GM18951 (cell line): ENCODE results near the gene PLPP7.

Experiments
- POLR2A ChIP-seq: IDR thresholded peaks from 4 replicates; pipeline ENCODE4 v1.6.1; 2011; ENCODE audit warnings: mild to moderate bottlenecking; ENCODE audit not compliant: insufficient read length, insufficient read depth; ENCODE audit errors: extremely low read depth
- in situ Hi-C: fragments of 300-500 bp; cut with MboI; formaldehyde crosslinking; loops from one replicate; pipeline ENCODE4 v1.12.0; 2022; ENCODE audit warnings: low sequenced_read_pairs, mixed read lengths, inconsistent platforms; ENCODE audit not compliant: unreplicated experiment

PLPP7 gene

DNA sequence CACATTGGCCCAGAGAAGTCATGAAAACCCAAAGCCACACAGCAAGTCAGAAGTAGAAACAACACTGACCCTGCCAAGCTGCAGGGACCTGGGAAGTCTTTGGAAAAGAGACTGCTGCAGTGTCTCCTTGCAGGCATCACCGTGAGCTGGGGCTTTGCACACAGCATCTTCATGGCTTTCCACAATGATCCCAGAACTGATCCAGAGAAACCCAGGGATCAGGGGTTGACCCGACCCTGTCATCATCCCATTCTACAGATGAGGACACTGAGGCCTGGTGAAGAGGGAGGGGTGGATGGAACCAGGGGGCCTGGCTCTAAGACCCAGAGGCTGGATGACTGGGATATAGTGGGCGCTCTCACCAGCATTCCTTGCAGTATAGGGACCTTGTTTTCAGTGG, 8.9 kb upstream of the PLPP7 start:
- in situ Hi-C loops, result no loop called here
- no peak for TF ChIP-seq POLR2A

DNA sequence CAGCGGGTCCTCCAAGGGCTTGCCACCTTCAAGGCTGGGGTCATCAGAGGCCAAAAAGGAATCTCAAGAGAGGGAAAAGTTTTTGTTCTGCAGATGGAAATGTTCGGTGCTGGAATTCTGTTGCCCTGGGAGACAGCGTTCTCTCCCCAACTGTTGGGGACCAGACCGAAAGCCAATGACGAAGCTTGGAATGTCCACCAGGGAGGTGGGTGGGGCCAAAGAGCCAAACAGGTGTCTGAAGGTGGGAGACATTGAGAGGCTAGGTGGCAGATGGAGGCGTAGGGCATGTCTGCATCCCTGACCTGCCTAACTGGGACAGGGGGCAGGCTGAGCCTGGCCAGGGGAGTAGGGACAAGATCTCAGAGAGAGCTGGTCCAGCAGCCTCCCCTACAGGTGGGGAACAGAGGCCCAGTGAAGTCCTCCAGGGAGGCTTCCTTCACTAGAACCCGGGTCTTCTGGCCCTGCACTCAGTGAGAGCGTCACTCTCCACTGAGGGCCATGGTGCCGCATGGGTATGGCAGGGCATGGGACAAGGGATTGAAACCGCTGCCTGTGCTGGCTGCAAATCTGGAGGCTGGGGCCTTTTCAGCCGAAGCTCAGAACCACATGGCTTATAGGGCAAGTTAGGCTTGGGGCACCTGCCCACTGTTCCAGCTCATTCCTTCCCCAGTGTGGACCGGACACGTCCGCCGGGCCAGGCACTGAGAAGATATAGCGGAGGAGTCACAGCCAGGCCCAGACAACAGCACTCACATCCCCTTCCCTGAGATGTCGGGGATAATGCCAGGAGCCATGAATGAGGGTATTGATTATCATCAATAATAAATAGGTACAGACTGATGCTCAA, 8.2 kb upstream of the PLPP7 start:
- in situ Hi-C loops, result no loop called here
- TF ChIP-seq POLR2A, result no peak

DNA sequence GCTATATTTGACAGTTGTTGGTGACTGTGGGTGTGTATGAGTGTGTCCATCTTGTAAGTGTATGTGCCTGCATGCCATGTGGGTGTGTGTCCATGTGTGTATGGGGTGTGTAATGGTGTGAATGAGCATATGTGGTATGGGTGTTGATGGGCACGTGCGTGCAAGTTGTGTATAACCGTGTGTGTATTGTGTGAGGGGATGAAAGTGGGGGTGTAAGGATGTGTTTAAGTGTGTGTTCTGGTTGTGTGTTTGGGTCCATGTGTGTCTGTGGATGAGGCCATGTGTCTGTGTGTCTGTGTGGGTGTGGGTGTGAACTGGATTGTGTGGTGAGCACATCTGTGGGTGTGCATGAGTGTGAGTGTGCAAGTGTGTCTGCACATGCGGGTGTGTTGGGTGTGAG, 7.3 kb upstream of the PLPP7 start:
- TF ChIP-seq POLR2A, result no peak
- in situ Hi-C loops, result no loop called here

DNA sequence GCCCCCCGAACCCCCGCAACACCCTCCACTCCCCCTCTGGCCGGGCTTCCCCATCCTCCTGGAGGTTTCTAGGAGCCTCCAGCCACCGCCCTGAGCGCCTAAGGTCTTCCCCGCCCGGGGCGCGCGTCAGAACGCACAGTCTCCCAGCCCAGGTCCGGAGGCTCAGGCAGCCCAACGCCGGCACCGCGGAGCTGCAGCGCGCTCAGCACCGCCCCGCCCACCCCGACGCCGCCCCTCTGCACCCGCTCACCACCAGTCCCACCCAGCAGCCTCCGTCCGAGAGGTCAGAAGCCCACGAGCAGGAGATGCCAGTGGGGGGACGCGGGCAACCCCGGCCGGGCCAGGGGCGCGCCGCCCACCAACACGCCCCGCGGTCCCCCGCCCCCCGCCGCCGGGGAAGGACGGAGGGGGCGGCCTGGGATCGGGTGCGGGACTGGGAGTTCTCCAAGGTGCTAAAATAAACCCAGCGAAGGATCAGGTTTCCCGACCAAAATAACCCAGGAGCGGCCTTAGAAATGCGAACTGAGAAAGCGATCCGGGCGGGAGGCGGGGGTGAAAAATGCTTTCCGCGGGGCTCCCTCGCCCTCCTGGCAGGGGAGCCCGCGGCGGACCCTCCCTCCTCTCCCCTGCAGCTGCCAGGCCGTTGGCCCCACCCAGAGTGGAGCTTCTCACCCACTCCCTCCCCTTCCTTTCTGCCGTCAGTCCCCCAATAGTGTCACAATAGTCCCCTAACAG, 6.7 kb upstream of the PLPP7 start:
- no peak for TF ChIP-seq POLR2A
- in situ Hi-C loops, result no loop called here

DNA sequence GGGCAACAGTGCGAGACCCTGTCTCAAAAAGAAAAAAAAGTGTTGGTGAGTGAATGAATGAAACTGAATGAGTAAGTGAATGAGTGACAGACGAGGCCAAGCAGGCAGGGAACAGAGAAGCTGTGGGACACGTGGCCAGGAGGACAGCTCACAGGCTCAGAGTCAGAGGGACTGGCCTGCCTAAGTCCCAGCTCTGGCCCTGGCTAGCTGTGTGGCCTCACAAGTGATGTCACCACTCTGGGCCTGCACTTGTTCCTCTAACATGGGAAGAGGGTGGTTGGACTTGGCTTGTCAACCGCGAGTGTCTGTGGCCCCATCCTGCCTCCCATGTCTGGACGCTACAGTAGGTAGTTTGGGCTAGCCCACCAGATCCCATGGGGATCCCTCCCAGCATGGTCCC, 4.7 kb upstream of the PLPP7 start:
- TF ChIP-seq POLR2A, result no peak
- in situ Hi-C loops, result no loop called here

DNA sequence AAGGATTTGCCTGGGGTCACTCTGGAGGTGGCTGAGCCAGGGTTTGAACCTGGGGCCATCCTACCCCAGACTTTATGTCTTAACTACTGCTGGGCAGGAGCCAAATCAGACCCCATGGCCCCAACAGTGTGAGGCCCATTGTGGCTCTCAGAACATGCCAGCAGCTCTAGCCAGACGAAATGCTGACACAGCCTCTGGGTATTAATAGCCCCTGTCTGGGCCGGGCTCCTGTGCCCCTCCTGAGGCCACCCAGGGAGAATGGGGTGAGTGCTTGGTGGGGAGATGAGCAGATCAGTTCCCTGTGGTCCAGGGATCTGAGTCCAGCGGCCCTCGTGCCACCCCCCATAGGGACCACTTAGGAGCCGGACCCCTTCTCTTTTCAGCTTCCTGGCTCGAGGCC, 2.2 kb upstream of the PLPP7 start:
- in situ Hi-C loops, result no loop called here
- no peak for TF ChIP-seq POLR2A

DNA sequence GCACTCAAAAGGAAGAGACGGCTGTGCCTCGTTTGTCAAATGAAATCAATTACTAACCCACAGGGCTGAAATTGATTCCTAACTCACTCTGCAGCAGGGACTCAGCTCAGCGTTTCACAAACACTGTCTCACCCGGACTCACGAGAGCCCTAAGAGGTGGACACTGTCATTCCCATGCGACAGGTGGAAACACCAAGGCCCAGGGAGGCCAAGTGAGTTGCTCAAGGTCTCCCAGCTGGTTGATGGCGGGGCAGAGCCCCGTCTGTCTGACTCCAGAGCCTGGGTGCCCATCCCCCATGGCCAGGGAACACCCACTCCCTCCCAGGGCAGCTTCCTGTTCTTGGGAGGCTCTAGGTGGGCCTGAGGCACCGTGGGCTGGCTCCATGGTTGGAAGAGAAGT, 1.3 kb upstream of the PLPP7 start:
- no peak for TF ChIP-seq POLR2A
- in situ Hi-C loops, result no loop called here

DNA sequence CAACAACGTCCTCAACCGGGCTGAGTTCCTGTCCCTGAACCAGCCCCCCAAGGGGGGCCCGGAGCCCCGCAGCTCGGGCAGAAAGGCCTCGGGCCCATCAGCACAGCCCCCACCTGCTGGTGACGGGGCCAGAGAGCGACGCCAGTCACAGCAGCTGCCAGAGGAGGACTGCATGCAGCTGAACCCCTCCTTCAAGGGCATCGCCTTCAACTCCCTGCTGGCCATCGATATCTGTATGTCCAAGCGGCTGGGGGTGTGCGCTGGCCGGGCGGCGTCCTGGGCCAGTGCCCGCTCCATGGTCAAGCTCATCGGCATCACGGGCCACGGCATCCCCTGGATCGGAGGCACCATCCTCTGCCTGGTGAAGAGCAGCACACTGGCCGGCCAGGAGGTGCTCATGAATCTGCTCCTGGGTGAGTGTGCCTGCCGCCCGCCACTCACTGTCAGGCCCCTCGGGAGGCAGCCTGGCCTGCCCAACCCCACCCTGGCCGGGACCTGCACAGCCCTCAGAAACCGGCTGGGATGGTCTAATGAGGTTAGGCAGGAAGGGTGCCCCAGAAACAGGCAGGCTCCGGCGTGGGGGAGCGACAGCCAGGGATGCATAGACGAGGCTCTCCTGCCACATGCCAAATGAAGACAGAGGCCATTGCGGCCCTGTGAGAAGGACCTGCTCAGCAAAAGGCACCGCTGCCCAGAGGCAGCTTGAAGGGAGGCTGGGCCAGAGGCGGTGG, 678 bp downstream of the PLPP7 start:
- TF ChIP-seq POLR2A, result no peak
- in situ Hi-C loops, result no loop called here

DNA sequence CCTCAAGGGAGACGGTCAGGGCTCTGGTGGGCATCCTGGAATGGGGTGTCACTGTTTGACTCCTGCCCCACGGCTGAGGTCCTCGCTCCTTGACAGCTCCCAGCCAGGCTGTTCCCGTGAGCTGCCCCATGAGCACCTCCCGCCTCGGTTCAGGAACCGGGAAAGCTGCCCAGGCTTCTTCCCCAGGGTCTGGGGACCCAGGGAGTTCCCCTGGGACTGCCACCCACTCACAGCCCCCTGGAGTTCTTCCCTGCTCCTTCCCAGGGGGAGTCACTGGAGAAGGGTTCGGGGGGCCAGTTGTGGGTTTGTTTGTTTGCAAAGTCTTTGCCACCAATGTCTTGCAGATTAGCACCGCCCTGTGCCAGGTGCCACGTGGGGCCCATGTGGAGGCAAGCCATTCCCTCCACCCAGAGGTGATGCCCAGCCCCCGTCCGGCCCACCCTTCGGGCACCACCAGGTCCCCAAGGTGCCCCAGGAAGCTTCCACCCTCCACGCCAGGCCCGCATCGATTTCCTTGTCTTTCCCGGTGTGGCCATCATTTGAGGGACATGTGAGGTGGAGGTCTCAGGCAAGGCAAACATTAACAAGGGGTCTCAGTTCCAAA, 1.3 kb downstream of the PLPP7 start:
- in situ Hi-C loops, result no loop called here

DNA sequence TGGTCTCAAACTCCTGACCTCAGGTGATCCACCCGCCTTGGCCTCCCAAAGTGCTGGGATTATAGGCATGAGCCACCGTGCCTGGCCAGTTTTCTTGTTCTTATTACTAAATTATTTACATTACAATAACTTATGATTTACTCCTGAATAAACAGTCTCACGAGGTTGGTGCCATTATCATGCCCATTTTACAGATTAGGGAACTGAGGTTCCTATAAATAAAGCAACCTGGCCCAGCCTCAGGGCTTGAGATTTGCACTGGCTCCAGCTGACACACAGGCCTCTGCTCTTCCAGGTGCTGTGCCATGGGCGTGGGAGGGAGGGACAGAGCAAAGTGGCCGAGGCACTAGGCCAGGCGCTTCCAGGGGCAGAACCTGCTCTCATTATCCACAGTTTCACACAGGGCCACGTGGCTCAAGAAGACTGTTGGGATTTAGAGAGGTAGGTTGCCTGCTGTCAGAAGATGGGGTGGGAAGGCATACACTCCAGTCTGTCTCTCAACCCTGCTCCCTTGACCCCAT, 2.3 kb downstream of the PLPP7 start:
- in situ Hi-C loops, result no loop called here
- no peak for TF ChIP-seq POLR2A

More for the DNA sequence above, 1.3 kb downstream of the PLPP7 start:
- no peak for TF ChIP-seq POLR2A

DNA sequence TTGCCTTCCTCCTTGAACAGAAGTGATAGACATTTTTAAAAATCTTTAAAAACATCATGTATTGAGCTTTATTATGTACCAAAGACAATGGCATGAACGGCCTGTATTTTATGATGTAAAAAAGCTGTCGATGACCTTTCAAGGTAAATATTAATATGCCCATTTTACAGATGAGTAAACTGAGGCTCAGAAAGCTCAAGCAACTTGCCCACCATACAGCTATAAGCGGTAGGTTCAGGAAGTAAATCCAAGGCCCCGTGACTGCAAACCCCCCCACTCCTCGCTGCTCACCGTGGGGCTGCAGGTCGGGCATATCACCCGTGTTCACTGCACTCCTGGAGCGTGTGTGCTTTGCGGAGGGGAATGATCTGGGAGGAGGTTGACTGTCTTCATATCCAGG, 3.4 kb downstream of the PLPP7 start:
- TF ChIP-seq POLR2A, result no peak
- in situ Hi-C loops, result no loop called here

DNA sequence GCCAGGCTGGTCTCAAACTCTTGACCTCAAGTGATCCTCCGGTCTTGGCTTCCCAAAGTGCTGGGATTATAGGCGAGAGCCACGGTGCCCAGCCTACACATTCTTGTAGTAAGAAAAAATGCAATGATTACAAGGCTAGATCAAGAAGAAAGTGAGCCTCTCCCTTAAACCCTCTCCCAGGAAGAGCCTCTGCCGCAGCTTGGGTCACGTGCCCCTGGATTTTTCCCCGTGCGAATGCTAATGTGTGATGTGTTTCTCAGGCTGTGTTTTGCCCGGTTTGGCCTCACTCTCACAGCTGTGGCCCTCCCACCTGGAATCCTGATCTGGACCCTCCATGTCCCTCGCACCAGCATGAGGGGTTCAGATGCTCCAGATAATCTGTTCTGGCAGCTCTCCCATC, 6.9 kb downstream of the PLPP7 start:
- in situ Hi-C loops, result no loop called here
- TF ChIP-seq POLR2A, result no peak
